SK-N-MC (cell line): ENCODE results near the gene ZNFX1.

ENCODE experiments used
- EZH2 ChIP-seq: fragments of 200-600 bp; sonication (generic); IDR thresholded peaks from one replicate; pipeline ENCODE4 v1.6.1; 2017; ENCODE audit warnings: antibody characterized with exemption
- FOXP2 ChIP-seq: optimal IDR thresholded peaks from 2 replicates; pipeline ENCODE3; 2011; ENCODE audit warnings: mild to moderate bottlenecking, moderate library complexity; ENCODE audit not compliant: insufficient read depth; ENCODE audit errors: extremely low read length, control extremely low read depth
- POLR2AphosphoS5 ChIP-seq: IDR thresholded peaks from 2 replicates; pipeline ENCODE4 v1.6.1; 2012; ENCODE audit warnings: mild to moderate bottlenecking, low read depth, low read length, borderline replicate concordance

DNA sequence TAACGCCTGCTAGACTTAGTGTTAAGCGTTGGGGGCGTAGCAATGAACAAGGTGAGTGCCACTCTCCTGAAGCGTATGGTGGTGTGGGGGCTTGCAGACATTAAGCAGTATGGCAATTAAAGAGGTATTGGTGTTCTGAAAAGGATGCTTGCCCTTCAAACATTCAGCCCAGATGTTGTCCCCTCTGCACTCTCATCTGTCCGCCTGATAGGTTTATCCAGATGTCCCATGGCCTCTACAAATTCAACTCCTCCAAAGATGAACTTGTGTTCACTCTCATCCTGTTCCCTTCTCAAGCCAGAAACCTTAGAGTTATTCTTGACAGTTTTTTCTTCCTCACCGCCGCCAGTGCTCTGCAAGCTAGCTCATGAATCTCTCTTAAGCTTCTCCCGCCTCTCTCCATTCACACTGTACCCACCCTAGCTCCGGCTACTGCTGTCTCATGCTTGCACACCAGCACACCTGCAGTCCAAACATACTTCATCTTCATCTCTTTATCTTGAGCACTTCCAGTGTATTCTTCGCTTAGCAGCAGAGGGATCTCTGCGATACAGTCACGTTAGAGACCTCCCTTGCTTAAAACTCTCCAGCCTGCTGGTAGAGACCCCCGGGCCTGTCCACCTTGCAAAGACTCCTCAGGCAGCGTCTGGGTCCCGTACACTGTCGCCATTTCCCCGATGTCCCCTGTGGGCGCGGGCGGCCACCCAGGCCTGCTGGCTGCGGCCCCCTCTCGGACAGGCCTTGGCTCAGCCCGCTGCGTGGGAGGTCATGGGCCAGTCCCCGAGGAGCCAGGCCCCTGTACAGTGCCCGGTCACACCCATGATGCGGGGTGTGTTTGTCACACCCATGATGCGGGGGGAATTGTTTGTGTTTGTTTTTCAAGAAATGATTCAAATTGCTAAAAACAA, 57.7 kb downstream of the ZNFX1 start:
- TF ChIP-seq POLR2AphosphoS5 (no peak), EZH2 (no peak), FOXP2 (no peak)
